ENCODE data around the gene COG5. TPM values are rescaled to one million over a fixed set of nuclear protein-coding genes. Genes with fewer than 3 reads are reported as not detected.
"Not testable (repeated sequence)": the region's sequence is repeated elsewhere in the genome, so short reads cannot be mapped to it uniquely, and the experiment has no call there.

Gene COG5
- polyA plus RNA-seq, 1 donor, result 27.9 TPM

DNA sequence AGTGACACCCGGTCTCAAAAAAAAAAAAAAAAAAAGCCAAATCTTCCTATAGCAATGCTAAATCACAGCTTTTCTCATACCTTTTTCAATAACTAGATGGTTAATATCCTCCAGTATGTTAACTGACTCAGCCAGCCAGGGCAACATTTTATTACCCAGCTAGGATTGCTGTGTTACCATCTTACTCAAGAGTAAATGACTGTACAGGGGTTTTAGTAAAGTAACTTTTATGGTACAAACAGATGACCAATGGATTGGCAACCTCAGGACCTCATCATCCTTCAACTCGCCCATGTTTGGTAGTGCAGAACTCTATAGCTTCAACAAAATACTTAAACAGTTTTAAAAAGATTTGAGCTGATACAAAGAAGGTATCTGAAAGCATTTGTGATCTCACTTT, 335.4 kb downstream of the COG5 start:
- DNase-seq (ENCODE audit: low read depth), result no peak

DNA sequence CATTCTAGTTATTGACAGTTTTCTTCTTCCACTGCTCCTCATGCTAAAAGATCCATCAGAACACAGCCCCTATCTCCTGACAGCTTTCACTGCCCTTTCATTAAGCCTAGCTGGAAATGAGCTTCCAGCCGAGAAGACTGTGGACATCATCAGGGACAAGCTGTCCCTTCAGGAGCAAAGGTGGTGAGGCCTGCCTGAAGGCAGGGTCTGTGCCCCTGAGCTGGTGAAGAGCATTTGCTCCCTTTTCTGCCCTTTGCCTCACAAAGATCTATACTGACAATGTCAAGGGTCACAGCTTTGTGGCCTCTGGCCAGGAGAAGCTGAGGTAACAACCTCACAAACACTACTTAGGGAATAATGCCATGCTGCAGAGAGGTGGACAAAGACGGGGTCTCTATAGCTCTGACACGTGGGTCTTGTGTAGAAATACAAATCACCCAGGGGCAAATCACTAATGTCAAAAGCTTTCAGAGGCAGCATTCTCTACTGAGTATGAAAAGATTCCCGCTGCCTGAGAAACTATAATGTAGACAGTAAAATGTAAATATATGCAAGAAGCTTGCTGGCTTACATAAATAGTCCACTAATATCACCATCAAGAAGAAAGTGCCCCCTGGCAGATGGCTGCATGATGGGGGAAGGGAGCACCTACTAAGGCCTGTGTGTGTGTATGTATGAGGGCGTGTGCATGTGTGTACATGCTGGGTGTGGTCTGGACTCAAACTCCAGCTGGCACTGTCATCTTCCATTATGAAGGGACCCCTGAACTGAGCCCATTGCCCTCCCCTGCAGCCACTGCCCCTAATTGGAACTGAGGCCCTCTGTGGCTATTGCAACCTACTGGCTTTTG, 339.1 kb downstream of the COG5 start:
- DNase-seq (ENCODE audit: low read depth), result no peak

DNA sequence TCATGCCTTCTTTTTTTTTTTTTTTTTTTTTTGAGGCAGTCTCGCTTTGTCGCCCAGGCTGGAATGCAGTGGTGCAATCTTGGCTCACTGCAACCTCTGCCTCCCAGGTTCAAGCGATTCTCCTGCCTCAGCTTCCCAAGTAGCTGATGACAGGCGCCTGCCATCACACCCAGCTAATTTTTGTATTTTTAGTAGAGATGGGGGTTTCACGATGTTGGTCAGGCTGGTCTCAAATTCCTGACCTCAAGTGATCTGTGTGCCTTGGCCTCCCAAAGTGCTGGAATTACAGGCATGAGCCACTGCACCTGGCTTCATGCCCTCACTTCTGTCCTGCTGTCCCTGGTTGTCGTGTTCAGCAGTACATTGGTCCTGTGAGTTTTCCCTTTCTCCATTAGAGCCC, 342.9 kb downstream of the COG5 start:
- not testable (repeated sequence) for DNase-seq (ENCODE audit: low read depth)

DNA sequence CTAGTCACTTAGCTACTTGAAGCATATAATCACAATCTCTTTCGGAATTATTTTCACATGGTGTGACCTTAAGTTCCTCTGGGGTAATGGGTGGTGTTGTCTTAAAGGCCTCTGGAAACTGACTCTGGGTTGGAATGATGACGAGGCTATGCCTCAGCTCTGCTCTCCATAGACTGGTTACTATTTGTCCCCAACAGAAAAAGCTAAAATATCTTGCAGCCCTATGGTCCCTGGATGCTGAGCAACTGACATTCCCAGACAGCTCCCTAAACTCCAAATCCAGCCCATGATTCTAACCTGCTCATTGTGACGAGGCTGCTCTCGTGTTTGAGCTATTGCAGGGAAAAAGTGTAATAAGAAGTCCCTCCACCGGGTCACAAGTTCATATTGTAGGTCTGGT, 343.4 kb downstream of the COG5 start:
- DNase-seq (ENCODE audit: low read depth), result no peak

DNA sequence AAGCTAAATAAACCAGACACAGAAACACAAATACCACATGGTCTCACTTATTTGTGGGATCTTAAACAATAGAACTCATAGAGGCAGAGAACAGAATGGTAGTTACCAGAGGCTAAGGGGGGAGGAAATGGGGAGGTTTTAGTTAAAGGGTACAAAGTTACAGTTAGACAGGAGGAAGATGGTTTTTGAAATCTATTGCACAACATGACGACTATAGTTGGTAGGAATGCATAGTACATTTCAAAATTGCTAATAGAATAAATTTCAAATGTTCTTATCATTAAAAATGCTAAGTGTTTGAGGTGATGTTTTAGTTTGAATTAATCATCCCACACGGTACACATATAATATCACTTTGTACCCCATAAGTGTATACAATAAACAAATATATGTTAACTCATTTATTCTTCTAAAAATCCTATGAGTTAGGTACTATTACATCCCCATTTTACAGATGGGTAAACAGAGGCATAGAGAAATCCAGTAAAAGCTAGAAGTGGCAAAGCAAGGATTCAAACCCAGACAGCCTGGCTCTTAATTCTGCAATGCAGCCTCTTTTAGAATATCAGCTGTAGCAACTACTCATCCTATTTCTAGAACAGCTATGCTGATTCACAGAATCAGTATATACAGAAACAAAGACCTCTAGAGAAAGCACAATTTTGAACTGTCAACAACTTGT, 344.0 kb downstream of the COG5 start:
- no peak for DNase-seq (ENCODE audit: low read depth)

DNA sequence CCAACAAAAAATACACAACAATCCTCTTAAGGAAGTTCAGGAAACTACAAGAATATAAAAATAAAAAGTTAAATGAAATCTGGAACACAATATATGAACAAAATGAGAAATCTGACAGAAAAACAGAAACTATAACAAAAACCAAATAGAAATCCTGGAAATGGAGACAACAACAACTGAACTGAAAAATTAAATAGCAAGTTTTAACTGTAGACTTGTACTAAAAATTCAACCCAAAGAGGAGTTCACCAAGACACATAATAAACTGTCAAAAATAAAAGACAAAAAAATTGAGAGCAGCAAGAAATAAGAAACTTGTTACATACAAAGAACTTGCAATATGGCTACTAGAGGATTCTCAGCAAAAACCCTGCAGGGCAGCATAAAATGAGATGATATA, 349.8 kb downstream of the COG5 start:
- DNase-seq (ENCODE audit: low read depth), result no peak

DNA sequence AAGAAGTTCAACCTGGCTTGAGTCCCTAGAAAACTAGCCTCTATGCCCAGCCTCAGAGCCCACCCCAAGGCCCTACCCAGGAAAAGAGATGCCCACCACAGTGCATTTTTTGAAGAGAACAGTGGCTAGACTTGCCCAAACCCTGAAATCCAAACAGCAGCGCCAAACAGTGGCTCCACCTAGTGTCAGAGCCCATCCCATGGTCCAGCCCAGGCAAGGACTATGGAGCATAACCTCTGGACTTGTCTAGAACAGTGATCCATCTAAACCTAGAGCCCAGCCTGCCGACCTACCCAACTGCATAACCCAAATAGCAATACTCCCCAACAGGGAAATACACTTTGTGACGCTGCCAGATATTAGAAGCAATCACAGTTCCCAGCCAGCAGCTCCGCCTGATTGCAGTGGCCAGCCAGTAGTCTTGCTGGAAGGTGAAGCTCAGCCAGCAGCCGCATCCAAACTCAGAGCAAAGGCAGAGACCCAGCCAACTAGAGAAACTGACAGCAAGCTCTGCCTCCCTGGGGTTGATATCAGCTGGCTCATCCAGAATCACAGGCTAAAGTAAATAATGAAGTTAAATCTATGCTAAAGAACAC, 350.4 kb downstream of the COG5 start:
- DNase-seq (ENCODE audit: low read depth), result no peak

DNA sequence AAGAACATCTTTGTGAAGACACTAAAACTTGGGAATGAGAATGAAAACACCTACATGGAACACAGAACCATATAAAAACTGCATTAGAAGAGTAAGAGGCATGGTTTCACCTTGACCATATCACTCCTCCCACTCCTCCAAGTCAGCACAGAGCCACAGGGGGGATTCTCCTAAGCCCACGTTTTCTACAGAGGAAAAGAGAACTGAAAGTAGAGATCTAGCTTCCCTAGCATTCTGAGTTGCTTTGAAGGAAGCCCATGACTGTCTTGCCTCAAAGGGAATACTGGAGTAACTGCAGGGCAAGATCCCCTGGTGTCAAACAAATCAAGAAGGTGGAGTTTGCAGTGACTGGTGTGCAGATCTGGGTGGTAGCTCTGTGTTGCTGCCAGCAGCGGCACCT, 351.0 kb downstream of the COG5 start:
- no peak for DNase-seq (ENCODE audit: low read depth)

DNA sequence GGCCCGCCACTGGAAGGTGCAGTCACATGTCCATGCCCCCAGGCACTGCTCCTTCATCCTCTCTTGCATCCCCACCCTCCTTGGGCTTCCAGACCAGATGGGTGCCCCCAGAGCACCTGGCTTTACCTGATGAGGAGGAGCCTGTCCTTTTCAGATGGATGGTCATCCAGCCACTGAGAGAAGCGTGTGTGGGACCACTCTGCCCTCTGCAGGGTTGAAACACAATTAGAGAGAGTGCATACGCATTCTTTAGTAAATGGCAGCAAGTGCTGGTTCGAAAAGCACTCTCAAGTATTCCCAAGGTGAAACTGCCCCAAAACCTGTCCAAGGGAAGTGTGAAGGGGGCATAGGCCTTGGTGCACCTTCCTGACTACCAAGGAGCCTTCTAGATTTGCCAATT, 353.3 kb downstream of the COG5 start:
- DNase-seq (ENCODE audit: low read depth), result no peak

DNA sequence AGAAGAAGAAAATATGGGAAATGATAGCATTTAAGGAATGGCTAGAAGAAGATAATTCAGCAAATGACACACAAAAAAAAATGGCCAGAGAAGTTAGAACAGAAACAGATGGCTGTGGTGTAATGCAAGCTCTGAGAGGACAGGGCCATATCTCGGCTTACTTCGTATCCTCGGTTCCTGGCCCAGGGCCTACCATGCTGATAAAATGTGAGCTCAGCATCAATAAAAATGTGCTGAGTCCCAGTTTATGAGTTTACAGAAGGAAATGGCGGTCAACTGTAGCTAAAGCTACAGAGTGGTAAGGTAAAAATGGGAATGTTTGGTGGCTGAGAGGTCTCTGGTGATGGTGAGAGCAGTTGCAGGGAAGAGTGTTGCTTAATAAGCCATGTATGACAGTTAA, 354.2 kb downstream of the COG5 start:
- DNase-seq (ENCODE audit: low read depth), result no peak

DNA sequence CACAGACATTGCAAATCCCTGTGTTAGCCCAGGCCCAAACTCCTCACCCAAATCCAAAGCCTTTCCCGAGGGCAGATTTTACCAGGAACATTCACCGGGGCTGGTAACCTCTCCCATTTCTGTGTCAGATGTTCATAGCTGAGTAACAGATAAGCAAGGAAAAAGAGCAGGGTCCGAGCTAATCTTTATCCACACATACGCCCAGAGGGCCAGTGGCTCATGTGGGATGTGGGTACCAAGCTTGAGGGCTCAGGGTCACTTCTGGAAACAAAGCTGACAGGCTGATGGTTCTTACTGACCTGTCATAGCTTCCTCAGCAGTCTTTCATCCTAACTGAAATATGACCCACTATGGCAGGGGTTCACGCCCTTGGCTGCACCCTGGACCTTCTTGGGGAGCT, 355.2 kb downstream of the COG5 start:
- DNase-seq (ENCODE audit: low read depth), result no peak

DNA sequence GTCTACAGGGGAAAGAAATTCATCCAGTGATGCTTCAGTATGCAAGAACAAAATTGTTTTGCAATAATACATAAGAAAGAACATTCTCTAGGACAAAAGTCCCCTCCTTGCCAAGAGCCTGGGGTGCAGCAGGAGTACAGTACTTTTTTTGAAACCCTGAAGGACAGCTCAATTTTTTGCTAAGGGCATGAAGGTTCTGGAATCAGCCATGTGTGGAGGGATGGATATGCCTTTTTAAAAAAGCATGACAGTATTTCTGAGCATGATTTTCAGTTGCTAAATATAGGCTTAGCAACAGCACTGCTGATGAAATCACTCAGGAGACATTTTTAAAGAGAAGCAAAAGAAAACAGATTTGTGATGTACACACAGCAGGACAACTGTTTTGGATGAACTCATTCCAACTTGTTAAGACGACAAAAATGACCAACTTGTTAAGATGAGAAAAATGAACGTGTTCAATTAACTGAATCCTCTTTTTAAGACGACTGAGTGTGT, 355.6 kb downstream of the COG5 start:
- DNase-seq (ENCODE audit: low read depth), result peak; percentile 13

DNA sequence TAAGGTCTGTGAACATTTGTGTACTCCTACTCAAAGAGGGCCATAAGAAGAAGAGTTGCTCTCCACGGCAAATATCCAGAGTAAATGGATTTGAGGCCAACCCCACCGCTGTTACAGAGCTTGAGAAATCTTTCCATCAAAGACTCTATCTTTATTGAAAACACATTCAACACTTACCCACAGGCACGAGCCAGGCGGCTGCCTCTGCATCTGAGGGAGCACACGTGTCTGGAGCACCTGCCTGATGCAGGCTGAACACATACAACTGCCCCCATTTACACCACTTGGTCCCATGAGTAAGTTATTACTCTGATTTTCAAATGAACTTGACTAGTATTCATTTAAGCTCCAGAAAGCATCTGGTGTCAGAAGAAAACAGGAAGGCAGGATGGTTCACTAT, 356.3 kb downstream of the COG5 start:
- DNase-seq (ENCODE audit: low read depth), result no peak

DNA sequence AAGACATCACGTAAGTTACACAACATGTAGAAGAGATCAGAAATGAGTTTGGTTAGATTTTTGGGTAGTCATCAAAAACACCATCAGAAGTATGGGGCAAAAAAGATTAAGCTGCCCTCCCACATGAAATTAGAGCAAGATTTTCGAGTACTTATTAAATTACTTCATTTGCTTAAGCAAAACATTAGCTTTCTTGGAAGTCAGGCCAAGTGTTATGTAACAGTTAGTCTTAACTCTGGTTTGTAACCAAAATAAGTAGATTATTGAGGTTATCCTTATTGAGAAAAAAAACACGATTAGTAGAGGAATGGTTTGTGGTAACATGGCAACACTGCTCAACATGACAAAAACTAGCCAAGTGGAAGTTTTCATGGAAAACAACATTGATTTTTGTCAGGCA, 357.0 kb downstream of the COG5 start:
- no peak for DNase-seq (ENCODE audit: low read depth)

DNA sequence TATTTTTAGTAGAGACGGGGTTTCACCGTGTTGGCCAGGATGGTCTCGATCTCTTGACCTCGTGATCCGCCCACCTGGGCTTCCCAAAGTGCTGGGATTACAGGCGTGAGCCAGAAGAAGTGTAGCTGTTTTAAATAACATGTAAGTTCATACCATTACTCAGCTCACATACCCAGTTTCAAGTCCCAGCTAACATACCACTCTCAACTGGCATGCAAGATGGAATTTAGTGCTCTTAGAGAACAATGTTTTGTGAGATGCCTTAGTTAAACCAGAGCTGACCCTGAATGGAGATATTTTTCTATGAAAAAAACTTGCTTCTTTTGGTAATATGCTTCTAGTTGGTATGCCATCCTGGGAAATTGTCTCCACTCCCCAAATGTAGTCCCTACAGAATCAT, 357.6 kb downstream of the COG5 start:
- DNase-seq (ENCODE audit: low read depth), result no peak

DNA sequence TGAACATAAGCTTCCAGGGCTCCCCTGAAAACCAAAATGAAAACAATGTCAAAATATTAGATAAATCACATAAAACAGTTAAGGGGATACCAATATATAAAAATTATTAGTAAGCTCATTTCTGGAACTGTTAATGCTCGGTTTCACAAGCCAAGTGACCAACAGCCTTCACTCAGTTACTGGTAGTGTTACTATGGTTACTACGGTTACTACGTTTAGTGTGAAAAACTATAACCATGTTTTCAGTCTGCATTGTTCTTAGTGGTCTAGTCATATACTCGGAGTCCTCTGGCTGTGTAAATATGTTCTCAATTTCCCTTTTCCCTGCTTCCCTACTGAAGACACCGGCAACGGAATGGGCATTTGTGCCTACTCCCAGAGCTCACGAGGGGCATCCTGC, 360.1 kb downstream of the COG5 start:
- no peak for DNase-seq (ENCODE audit: low read depth)

DNA sequence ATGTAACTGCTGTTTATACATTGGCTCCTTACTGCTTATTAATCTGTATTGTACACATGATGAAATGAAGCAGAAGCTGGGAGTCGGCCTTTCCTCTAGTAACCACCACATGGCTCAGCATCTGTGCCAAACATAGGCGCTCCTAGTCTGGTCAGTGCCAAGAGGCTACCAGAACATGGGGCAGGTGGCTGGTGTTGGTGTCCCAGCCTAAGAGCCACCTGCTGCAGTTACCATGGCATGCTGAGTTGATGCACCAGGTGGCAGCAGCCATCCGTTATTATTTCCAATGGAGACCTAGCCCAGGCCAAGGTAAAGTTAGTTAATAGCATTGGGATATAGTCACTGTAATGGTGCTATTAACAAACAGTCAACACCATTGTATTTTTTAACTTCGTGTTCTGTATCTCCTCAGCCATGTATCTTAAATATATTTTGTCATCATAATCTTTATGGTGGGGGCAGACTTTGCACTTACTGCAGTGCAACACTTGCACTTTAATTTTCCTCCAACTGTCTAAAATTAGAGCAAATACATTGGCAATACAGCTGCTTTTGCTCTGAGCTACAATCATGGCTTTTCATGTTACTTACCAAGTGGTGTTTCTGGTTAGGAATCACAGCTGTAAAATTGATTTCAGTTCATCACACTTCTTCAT, 361.8 kb downstream of the COG5 start:
- no peak for DNase-seq (ENCODE audit: low read depth)

DNA sequence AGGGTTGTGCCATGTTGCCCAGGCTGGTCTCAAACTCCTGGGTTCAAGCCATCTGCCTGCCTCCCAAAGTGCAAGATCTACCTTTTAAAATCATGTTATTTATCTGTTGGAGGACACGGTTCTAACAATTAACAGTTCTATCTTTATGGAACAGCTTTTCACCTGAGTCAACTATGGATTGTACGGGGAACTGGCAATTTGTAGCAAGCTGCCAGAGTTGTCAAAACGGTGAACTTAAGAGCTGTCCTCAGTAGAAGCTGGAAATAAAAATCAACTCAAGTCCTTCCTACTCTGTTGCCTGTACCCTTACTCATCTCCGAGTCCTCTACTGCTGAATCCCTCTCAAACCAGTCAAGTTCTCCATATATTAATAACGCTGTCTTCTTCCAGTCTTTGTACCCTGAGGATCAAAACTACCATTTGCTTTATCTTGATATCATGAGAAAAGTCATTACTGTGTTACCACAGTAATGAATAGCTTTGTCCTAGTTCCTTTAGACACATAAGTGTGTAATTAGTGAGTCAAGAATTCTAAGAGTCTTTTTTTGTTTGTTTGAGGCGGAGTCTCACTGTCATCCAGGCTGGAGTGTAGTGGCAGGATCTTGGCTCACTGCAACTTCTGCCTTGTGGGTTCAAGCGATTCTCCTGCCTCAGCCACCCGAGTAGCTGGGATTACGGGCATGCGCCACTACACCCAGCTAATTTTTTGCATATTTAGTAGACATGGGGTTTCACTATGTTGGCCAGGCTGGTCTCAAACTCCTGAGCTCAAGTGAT, 366.7 kb downstream of the COG5 start:
- no peak for DNase-seq (ENCODE audit: low read depth)

DNA sequence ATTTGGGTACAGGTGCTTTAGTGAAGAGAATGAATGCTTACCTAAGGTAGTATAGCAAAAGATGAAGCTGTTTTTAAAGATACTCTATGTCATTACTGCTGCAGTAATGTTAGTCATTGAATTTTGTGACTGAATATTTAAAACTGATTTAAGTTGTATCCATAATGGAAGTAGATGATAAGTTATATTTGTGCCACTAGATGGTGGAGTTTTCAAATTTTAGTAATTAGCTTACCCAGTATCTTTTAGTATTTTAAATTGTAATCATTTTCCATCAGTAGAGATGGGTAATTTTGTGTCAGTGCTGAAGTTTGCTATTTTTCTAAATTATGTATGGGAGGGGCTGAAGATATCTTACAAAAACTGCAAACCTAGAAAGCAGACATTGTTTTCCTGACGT, 369.7 kb downstream of the COG5 start:
- DNase-seq (ENCODE audit: low read depth), result no peak

DNA sequence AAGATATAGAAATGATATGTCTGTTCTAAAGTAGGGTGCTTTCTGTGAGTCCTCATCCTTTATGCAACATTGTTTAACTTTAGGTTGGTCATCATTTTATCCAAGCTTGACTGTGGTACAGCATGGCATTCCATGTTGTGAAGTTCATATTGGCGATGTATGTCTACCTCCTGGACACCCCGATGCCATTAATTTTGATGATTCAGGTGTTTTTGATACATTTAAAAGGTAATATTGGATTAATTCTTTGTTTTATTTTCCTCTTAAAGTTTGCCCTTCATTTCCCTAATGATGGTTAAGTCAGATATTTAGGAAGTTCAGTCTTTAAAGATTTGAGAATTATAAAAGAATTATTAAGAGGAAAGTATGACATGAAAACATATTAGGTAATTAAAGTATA, 373.6 kb downstream of the COG5 start:
- no peak for DNase-seq (ENCODE audit: low read depth)

DNA sequence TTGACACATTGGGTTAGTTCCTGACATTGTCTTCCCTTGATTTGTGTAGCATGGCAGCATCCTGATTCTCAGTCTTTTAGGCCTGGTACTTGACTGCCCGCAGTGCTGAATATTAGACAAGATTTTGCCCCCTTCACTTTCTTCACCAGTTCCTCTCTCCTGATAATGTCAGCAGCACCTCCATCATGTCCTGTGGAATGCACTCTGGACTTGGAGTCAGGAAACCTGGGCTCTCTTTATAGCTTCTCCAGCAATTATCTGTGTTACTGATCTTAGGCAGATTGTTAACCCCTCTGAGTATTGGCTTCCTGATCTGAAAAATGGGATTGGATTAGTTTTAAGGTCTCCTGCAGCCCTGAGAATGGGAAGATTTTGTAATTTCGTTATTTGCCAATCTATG, 375.9 kb downstream of the COG5 start:
- DNase-seq (ENCODE audit: low read depth), result no peak

DNA sequence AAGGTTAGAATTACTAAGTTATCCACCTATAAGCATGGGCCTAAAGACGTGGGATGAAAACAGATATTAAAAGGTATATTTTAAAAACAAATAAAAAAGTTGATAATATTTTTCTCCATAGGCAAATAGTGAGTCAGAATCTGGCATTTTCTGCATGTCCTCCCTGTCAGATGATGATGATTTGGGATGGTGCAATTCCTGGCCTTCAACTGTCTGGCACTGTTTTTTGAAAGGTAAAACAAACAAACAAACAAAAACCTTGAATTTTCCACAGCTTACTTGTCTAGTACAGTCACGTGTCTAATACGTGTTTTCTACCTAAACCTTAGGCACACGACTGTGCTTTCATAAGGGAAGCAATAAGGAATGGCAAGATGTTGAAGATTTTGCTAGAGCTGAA, 377.5 kb downstream of the COG5 start:
- no peak for DNase-seq (ENCODE audit: low read depth)

Measured in forelimb muscle (tissue), 1 donor.